Fibroblast of the aortic adventitia (primary cell): ENCODE data around the gene HMGCS2. TPM values are rescaled to one million over a fixed set of nuclear protein-coding genes. Genes with fewer than 3 reads are reported as not detected.

Experiments used
- DNase-seq: peaks from one replicate; pipeline ENCODE4 v3.0.0-alpha.2; 2010; ENCODE audit warnings: low read depth
- H3K4me3 ChIP-seq: 2 replicates; pipeline ENCODE4 v1.5.1; 2011; ENCODE audit warnings: low read depth, mild to moderate bottlenecking, control low read depth, low read length, moderate library complexity
- CTCF ChIP-seq: IDR thresholded peaks from 2 replicates; pipeline ENCODE4 v1.5.1; 2011; ENCODE audit warnings: mild to moderate bottlenecking, low read length, control low read depth, inconsistent platforms; ENCODE audit not compliant: insufficient read depth
- total RNA-seq: library from RNA; depleted of rRNA; stranded (reverse); fragments of >200 nt; gene quantifications from 2 replicates; pipeline ENCODE4 v1.2.3, GENCODE V29; 2012; ENCODE audit warnings: low replicate concordance

The HMGCS2 gene
- total RNA-seq, 1 donor, result not detected

DNA sequence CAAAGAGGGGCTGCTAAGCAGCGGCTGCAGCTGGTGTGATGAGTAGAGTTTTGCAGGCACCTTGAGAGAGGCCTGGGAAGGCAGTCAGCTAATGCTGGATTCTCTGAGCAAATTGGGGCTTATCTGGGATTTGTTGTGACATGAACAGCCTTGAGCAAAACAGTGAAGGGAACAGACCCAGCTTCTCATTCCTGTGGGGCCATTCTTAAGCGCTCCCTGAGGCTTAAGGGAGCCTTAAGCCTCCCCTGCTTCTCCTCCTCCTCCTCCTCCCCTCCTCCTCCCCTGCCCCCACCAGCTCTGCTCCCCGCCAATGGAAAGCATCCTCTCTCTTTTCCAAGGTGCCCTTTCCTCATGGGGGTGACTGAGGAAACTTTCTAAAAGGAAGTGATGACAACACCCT lies 21.3 kb downstream of the HMGCS2 start:
- DNase-seq, result no peak
- no peak for TF ChIP-seq CTCF
- no peak overlapping the region for H3K4me3 ChIP-seq

DNA sequence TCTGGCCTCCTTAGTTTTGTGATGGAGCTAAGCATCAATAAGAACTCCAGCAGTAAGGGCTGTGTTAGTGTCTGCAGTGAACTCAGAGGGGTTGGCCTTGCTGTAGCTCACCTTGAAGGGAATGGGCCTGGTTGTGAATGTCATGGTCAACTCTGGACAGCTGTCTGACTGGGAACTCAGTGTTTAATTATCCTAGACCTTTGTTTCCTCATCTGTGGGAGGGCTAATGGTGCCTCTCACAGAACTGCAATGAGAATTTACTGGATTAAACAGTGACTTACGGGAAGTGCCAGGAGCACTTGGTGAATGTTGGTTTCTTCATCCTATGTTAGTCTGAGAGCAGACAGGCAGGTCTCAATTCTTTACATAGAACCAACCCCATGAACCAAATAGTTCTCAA lies 23.7 kb downstream of the HMGCS2 start:
- no peak for TF ChIP-seq CTCF
- H3K4me3 ChIP-seq, result no peak overlapping the region
- DNase-seq, result no peak

DNA sequence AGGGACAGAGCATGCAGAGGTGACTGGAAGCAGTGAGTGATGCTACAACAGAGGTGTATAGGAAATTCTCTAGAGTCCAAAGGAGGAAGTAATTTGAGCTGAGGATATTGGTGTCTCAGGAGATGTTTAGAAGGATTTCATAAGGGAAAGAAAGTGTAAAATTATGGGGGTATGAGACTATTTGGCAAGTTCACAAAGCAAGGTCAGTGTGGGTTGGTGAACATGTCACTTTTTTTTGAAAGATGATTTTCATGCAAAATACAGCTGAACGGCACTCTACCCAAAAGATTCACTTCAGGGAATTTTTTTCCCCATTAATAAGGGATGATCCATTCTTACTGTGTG lies 24.1 kb downstream of the HMGCS2 start:
- no peak for TF ChIP-seq CTCF
- no peak for DNase-seq
- H3K4me3 ChIP-seq, result no peak overlapping the region

- H3K4me3 ChIP-seq, result no peak overlapping the region
- peak; percentile 81 for TF ChIP-seq CTCF
- peak; percentile 74 for DNase-seq
Observed at GRCh38 chr1:119743776-119744597, 24.7 kb downstream of the HMGCS2 start.

DNA sequence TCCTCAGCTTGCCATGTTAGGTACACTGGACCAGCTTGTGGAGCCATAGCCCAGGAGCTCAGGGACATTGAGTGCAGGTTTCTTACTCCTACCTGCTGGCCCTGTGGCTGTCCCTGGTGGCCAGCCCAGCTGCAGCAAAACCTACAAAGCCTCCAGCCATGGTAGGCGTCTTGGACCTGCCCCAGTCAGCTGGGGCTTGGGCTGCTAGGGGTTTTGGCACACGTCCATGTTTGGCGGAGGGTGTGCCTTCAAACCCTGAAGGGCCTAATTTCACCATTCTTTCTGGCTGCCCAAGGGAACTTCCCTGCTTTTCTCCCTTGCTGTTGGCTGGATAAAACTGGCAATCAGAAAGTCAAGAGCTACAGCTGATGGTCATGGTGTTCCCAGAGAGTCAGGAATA lies 25.4 kb downstream of the HMGCS2 start:
- peak; percentile 66 for DNase-seq
- TF ChIP-seq CTCF, result peak; percentile 3
- no peak overlapping the region for H3K4me3 ChIP-seq

DNA sequence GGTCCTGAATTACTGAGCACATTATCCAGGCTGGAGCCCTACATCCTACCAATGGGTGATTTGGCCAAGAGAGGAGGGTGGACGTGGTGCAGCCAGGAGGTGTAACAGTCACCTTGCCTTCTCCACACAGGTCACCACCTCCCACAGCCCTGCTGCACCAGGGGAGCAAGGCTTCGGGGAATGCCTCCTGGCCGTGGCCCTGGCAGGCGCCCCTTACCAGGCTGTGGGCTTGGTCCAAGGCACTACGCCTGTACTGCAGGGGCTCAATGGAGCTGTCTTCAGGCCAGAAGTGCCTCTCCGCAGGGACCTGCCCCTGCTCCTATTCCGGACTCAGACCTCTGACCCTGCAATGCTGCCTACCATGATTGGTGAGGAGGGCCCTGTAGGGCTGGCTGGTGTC lies 26.0 kb downstream of the HMGCS2 start:
- DNase-seq, result no peak
- no peak for TF ChIP-seq CTCF
- no peak overlapping the region for H3K4me3 ChIP-seq

- no peak overlapping the region for H3K4me3 ChIP-seq
- no peak for TF ChIP-seq CTCF
- DNase-seq, result peak; percentile 8
Observed at GRCh38 chr1:119742202-119742601, 26.5 kb downstream of the HMGCS2 start.
